HG03280 (cell line): ENCODE measurements around the gene CHEK2.
"Not testable (repeated sequence)": the region's sequence is repeated elsewhere in the genome, so short reads cannot be mapped to it uniquely, and the experiment has no call there.

ENCODE experiments used
- ATAC-seq: cut with Tn5 transposase; IDR thresholded peaks from one replicate; pipeline ENCODE4 v1.9.1; 2021; ENCODE audit warnings: mild to moderate bottlenecking, moderate library complexity; ENCODE audit not compliant: unreplicated experiment

CHEK2 gene

DNA sequence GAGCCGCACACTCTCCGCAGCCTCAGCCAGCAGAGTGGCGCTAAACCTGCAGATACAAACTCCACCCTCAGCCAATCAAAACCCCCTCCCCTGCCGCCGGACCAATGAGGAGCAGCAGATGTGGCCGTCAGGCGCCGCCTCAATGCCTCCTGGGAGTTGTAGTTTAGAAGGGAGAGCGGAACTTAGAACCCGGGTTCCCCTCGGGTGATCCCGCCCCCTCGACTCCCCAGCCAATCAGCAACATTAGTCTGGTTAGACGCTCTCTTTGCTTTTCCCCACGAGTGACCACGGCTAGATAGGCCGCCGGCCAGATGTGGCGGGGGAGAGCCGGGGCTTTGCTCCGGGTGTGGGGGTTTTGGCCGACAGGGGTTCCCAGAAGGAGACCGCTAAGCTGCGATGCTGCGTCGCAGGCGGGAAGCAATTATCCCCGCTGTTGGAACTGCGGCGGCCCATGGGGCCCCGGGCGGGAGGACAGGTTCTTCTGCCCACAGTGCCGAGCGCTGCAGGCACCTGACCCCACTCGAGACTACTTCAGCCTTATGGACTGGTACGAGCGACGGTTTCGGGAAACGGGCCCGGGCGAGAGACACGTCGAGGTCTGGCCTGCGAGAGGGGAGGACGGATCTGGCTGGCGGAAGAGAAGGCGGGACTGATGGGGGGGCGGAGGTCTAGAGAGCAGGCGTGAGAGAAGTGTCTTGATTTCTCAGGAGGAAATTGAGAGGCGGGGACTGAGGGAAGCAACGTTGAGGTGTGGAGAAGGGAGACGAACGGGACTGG is at the start of gene CHEK2, which contains the start of gene HSCB:
TSS of gene CHEK2 (minus strand) at position 36 of the 777 bp plus-strand sequence. CDS start 7,099 bp downstream, outside the sequence.
TSS of gene HSCB (plus strand) at position 255 of the 777 bp plus-strand sequence. CDS start at position 312, 57 bp downstream.
- ATAC-seq: peak; percentile 90

DNA sequence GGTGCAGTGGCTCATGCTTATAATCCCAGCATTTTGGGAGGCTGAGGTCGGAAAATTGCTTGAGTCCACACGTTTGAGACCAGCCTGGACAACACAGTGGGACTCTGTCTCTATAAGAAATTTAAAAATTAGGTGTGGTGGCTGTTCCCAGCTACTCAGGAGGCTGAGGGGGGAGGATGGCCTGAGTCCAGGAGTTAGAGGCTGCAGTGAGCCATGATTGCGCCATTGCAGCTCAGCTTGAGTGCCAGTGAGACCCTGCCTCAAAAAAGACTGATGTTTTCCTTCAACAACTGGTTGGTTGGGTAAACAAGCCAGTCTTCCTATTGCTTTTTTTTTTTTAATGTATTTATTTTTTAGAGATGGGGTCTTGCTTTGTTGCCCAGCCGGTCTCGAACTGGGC is 49.5 kb upstream of the CHEK2 start:
- no peak for ATAC-seq

DNA sequence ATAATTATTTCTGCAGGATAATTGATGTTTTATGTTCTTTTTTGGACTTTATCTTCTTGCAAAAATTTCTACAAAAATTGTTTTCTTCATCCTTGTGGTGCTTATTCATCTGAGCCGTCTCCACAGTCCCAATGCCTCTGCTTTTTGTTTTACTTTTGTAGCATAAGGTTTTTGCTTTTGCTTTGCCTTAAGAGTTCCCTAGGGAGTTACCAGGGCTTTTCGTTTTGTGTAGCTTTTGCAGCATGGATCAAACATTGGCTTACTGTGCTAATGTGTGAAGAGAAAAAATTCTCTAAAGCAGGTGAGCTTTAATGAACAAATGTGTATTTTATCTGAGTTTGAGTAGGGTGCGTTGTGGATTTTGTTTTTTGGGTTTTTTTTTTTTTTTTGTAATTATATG is 47.0 kb upstream of the CHEK2 start:
- no peak for ATAC-seq

DNA sequence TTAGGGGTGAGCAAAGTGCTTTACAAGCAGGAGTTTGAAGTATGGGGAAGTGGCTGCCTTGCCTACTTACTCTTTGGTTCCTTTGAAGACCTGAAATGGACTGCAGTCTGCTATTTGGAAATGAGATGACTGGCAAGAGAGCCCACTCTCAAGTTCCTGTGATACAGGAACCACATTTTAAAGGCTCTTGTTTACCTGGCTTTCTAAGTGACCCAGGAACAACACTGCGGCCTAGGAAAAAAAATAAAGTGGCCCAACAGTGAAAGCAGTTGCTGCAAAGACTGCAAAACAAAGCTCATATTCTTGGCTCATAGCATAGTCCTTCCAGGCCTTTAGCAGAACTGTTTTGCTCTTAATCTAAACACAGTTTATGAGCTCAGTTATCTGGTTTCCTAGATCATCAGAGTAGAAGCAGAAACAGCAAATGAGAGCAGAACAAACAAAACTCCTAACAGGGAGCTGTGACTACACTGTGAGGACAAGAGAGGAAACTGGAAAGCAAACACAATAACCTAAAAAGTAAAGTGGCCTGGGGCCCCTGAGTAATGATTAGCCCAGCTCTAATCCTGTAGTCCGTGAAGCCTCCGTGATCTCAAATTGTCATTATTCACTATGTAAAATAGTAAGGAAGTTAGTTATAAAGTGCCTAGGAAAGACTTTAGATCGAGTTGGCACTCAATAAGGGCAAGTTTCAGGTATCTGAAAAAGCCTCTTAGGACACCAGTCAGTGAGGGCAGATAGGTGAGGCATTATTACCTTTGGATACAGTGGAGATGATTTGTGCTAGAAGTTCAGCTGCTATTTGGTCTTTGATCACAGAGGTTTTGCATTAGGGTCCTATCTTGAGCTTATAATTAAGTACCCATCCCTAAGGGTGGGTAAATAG is 42.4 kb upstream of the CHEK2 start:
- no peak for ATAC-seq

DNA sequence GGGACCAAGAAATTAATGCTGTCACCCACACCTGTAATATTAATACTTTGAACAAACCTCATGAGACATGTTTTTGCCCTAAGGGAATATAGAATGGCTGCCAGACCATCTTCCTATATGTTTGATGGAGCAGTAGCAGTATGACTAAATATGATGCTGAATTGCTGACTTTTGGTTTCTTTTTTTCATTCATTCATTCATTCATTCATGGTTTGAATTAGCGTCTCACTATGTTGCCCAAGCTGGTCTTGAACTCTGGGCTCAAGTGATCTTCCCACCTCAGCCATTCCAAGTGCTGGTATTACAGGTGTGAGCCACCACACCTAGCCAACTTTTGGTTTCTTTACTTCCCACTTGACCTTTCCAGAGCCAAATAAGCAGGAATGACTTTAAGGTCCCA is 38.7 kb upstream of the CHEK2 start:
- no peak for ATAC-seq

DNA sequence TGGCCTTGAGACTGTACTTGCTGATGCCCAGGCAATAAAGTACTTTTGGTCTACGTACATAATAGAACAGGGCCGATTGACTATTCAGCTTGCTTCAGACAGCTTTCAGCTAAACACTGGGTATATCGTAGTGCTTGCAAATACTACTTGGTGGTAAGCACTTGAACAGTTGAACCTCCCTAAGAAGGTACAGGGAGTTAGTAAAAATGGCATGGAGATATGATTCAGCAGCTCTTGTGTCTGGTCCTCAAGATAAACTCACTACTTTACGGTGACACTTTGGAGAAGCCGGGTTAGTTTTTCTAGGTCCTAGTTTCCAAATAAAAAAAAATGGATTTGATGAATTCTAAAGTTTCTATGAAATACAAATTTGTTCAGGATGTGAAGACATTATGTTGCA is 38.2 kb upstream of the CHEK2 start:
- no peak for ATAC-seq

DNA sequence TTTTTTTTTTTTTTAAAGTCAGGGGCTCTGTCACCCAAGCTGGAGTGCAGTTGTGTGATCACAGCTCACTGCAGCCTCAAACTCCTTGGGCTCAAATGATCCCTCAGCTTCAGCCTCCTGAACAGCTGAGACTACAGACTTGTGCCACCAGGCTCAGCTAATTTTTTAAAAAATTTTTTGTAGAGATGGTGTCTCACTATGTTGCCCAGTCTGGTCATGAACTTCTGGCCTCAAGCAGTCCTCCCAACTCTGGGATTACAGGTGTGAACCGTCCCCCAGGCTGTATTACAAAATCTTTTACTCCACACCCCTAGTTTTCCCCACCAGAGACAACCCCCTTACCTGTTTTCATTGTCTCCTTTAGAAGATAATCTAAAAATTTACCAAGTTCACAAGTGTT is 32.8 kb upstream of the CHEK2 start:
- no peak for ATAC-seq

DNA sequence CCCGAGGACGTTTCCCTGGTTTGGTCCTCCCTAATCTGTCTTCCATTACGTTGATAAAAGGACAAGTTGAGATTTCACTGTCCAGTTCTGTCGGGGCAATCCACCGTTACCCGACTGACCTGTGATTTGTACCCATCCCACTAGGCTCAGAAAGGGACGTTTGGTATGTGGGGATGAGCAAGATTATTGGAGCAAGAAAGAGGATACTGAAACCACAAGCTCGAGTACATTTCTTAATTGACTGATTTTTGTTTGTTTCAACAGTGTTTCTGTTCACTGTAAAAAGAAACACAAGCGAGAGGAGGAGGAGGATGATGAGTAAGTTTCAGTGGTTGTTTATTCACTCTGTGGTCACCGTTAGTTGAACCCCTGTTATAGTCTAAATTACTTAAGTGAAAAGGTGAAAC is 31.8 kb upstream of the CHEK2 start:
- ATAC-seq: peak; percentile 13

DNA sequence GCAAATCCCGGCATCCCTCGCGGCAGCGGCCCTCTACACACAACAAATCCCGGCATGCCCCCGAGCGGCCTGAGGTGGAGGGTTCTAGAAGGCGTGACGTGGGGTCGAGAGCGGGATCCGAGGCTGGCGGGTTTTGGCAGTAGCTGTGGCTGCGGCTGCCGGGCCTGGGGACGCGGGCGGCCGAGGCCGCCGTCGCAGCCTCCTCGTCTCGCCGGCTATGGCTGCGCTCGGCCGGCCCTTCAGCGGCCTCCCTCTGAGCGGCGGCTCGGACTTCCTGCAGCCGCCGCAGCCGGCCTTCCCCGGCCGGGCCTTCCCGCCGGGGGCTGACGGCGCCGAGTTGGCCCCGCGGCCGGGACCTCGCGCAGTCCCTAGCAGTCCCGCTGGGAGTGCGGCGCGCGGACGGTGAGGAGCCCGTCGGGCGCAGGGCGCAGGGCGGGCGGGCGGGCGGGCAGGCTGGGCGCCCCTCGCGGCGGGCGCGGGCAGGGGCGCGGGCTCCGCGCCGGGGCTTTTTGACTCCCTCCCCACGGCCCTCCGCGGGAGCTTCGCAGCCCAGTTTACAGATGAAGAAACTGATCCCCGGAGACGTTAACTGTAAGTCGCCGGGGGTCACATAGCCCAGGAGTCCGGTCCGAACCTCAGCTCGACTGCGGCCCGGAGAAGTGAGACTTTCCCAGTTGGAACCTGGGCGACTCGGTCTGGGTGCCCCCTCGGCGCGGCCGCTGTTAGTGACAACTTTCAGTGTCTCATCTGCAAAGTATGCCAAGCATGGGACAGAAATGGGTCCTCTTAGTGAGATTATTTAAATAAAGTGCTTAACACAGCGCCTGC is 31.2 kb upstream of the CHEK2 start, which contains the start of gene CCDC117:
TSS of gene CCDC117 (plus strand) at position 63 of the 828 bp plus-strand sequence. CDS start at position 218, 155 bp downstream.
- peak; percentile 85 for ATAC-seq

DNA sequence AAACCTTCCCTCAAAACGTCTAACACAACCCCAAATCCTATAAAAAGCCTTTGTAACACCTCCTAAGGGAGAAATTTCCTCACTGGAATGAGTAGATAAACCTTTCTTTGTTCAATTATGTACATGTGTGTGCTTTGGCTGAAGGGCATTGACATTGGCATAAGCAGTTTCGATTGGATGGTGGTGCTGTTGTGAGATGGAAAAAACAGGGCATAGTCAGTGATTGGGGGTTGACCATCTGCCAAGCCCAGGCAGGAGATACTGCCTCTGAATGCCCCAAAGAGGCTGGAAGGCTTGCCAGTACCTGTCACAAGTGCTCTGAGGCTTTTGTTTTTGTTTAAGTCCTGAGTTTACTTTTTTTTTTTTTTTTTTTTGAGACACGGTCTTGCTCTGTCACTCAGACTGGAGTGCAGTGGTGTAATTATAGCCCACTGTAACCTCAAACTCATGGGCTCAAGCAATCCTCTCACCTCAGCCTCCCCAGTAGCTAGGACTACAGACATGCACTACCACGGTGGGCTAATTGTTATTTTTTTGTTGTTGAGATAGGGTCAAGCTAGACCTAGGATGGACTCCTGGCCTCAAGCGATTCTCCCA is 29.7 kb upstream of the CHEK2 start:
- ATAC-seq: no peak

DNA sequence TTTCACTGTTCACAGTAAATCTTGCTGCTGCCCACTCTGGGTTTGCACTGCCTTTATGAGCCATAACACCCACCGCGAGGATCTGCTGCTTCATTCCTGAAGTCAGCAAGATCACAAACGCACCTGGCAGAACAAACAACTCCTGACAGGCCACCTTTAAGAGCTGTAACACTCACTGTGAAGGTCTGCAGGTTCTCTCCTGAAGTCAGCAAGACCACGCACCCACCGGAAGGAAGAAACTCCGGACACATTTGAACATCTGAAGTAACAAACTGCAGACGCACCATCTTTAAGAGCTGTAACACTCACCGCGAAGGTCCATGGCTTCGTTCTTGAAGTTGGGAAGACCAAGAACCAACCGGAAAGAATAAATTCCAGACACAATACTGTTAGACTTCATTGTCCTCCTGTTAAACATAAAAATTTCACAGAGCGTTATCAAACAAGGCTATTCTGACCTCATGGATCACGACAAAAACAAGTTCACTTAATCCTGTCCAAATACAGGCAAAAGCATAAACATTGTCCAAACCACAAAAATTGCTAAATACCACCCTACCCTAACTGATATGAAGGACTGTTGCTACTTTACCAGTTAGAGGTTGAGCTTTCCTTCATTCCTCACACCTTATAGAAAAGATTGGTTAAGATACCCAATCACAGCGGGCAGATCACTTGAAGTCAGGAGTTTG is 27.9 kb upstream of the CHEK2 start:
- ATAC-seq: no peak

DNA sequence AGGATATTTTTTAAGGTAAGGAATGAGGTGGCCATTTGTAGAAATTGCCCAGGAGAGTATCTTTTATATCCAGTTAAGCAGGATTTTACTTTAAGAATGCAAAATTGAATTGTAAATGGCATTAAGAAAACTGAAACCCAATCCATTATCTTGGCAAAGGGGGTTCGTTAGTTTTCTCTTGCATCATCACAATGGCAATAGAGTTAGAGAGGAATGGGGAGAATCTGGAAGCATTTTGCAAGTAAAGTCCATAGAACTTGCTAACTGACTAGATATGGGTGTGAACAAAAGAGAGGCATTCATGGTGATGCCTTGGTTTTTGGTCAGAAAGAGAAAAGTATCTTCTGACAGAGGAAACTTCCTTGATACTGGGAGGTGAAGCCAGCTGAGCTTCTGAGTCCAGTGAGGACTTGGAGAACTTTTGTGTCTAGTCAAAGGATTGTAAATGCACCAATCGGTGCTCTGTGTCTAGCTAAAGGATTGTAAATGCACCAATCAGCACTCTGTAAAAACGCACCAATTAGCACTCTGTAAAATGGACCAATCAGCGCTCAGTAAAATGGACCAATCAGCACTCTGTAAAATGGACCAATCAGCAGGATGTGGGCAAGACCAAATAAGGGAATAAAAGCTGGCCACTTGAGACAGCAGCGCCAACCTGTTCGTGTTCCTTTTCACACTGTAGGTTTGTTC is 27.2 kb upstream of the CHEK2 start:
- no peak for ATAC-seq

DNA sequence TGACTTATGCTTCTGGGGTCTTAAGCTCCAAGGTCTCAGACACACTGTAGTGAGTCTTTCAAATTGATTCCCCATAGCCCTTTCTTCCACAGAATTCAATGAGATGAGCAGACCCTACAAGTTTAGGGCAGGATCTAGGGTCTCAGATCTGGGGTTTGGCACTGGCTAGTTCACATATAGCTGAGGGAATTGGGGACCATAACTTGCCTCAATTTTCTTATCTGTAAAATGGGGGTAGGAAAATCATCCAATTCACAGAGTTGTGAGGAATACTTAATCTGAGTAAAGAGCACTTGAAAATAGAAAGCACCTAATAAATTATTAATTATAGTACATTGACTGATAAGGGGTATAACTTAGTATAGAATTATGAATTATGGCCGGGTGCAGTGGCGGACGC is 25.0 kb upstream of the CHEK2 start:
- ATAC-seq: no peak

DNA sequence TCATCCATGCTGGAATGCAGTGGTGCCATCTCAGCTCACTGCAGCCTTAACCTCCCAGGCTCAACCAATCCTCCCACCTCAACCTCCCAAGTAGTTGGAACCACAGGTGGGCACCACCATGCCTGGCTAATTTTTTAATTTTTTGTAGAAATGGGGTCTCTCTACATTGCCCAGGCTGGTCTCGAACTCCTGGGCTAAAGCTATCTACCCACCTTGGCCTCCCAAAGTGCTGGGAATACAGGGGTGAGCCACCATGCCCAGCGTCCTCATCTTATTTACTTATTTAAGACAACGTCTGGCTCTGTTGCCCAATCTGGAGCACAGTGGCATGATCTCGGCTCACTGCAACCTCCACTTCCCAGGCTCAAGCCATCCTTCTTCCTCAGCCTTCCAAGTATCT is 20.4 kb upstream of the CHEK2 start:
- not testable (repeated sequence) for ATAC-seq

DNA sequence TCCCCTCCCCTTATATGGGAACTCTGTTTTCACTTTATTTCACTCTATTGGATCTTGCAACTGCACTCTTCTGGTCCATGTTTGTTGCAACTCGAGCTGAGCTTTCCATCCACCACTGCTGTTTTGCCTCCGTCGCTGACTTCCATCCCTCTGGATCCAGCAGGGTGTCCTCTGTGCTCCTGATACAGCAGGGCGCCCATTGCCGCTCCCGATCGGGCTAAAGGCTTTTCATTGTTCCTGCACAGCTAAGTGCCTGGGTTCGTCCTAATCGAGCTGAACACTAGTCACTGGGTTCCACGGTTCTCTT is 19.8 kb upstream of the CHEK2 start:
- ATAC-seq: no peak

DNA sequence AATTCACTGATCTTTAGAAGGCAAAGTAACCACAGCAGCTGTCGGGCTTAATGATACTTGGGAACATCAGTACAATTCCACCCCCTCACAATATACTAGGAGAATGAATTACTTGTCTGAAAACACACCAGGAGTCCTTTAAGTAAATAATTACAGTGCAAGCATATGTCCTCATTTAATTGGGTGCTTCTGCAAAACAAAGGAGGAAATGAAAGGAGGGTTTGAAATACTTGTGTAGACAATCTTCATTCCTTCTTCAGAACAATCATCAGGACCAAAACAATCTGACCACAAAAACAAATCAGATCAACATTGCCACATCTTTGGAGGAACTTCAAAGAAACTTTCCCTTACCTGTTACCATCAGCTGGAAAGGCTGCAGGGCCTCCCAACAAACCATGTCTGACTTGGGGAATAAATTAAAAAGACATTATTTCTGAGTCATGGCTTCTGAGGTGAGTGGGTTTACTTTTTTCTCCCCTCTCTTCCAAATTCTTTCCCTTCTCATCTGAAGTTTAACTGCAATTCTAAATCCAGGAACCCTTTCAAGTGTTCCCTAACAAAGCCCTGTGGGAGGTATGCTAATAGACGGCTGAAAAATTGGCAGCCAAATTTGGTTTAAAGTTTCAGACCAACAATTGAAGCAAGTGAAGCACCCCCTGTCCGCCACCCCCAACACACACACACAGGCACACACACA is 18.4 kb upstream of the CHEK2 start:
- no peak for ATAC-seq

DNA sequence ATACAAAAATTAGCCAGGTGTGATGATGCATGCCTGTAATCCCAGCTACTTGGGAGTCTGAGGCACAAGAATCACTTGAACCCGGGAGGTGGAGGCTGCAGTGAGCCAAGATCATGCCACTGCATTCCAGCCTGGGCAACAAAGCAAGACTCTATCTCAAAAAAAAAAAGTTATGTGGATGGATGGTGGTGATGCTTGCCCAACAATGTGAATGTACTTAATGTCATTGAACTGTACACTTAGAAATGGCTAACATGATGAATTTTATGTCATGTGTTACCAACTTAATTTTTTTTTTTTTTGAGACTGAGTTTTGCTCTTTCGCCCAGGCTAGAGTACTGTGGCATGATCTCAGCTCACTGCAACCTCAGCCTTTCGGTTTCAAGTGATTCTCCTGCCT is 12.9 kb upstream of the CHEK2 start:
- not testable (repeated sequence) for ATAC-seq

DNA sequence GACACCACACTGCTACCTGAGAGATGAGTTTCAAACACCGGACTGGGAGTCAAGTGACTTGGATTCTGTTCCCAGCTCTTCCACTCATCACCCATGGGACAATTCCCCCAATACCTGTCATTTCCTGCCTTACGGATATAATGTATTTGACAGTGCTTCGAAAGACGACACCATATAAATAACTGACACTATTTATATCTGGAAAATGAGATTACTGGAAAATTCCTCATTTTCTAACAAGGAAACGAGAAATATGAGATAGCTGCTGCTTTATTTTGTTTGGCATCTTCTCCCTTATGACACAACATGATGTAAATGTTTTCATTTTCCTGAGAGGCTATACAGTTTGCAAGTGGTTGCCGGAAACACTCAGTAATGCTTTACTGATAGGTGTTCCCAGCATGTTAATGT is 8.9 kb upstream of the CHEK2 start:
- no peak for ATAC-seq

DNA sequence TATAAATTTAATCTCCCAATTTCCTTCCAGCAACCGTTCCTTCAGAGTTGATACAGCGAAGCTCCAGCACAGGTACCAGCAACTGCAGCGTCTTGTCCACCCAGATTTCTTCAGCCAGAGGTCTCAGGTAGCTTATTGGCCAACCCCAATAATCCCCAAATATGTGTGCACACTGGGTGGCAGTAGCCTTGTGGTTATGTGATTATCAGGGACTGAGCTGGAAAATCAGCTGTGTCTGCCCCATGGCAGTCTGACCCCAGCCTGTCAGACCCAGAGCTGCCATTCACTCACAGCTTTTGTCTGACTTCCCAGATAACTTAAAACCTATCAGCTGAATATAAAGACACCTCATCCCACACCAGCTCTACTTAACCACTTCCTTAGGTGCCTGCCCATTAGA is 2.2 kb upstream of the CHEK2 start:
- ATAC-seq: no peak
